Upper lobe of left lung (tissue), 6 donors: ENCODE measurements around the gene PDGFA. TPM values are rescaled to one million over a fixed set of nuclear protein-coding genes. Genes with fewer than 3 reads are reported as not detected.

Source experiments
- ATAC-seq, 2 donors: fragments of 200-7000 bp; cut with Tn5 transposase; one replicate each; pipeline ENCODE4 v1.9.1; 2022; ENCODE audit warnings: mild to moderate bottlenecking in 2 of 2, moderate library complexity in 2 of 2; ENCODE audit not compliant: low FRiP score in 2 of 2
- DNase-seq, 2 donors: peaks; one replicate each; pipeline ENCODE4 v3.0.0-alpha.2; 2019 to 2020
- H3K27ac ChIP-seq, 4 donors: fragments of 200-600 bp; sonication (generic); one replicate each; pipeline ENCODE4 v1.5.1; 2016 to 2019
- H3K27me3 ChIP-seq, 4 donors: fragments of 200-600 bp; sonication (generic); one replicate each; pipeline ENCODE4 v1.5.1; 2017 to 2019
- H3K36me3 ChIP-seq, 4 donors: fragments of 200-600 bp; sonication (generic); one replicate each; pipeline ENCODE4 v1.5.1; 2016 to 2019
- H3K4me1 ChIP-seq, 4 donors: fragments of 200-600 bp; sonication (generic); one replicate each; pipeline ENCODE4 v1.5.1; 2018 to 2019
- H3K4me3 ChIP-seq, 4 donors: fragments of 200-600 bp; sonication (generic); one replicate each; pipeline ENCODE4 v1.5.1; 2017 to 2019; ENCODE audit warnings: mild to moderate bottlenecking in 2 of 4, moderate library complexity in 1 of 4
- H3K9me3 ChIP-seq, 4 donors: fragments of 200-600 bp; sonication (generic); one replicate each; pipeline ENCODE4 v1.5.1; 2018 to 2019
- EP300 ChIP-seq, 4 donors: sonication (generic); formaldehyde crosslinking; IDR thresholded peaks; one replicate each; pipeline ENCODE4 v1.5.1; 2017; ENCODE audit warnings: antibody characterized with exemption in 4 of 4, control low read depth in 2 of 4
- POLR2A ChIP-seq, 4 donors: fragments of 450-650 bp; IDR thresholded peaks; one replicate each; pipeline ENCODE4 v1.5.1; 2016 to 2017; ENCODE audit warnings: antibody characterized with exemption in 4 of 4, mild to moderate bottlenecking in 2 of 4
- POLR2AphosphoS5 ChIP-seq, 2 donors: sonication (generic); formaldehyde crosslinking; IDR thresholded peaks; one replicate each; pipeline ENCODE4 v1.5.1; 2017; ENCODE audit warnings: antibody characterized with exemption in 2 of 2
- WGBS, 2 donors: methylation state at CpG; one replicate each; pipeline ENCODE4 v1.1.5; 2017 to 2018; 5-methylcytosine and 5-hydroxymethylcytosine counted together
- total RNA-seq, 6 donors: library from RNA; depleted of rRNA in 4 of 6; stranded (reverse); fragments of >200 nt in 4 of 6; gene quantifications; one replicate each; pipeline versions ENCODE4 v1.1.0 to v1.2.1, GENCODE V29; 2016 to 2021
- TF ChIP-seq, protein P1 (sequence below), 6 experiments: fragments of 450-650 bp in 4 of 6; fragments of 200-600 bp in 2 of 6; sonication (generic) in 2 of 6; IDR thresholded peaks; one replicate each; pipeline ENCODE4 v1.5.1; 2016 to 2019; ENCODE audit warnings: antibody characterized with exemption in 6 of 6
- donor health status: DM: no; HTN: no; CAD: no; lungs with moderate emphysema.
- donor health status: DM: no; HTN: yes; CAD: no; lungs with severe emphysema.

Gene PDGFA
- total RNA-seq, 6 donors from 2014 or later, result 23.0 to 73.3 (median 44.6) TPM

DNA sequence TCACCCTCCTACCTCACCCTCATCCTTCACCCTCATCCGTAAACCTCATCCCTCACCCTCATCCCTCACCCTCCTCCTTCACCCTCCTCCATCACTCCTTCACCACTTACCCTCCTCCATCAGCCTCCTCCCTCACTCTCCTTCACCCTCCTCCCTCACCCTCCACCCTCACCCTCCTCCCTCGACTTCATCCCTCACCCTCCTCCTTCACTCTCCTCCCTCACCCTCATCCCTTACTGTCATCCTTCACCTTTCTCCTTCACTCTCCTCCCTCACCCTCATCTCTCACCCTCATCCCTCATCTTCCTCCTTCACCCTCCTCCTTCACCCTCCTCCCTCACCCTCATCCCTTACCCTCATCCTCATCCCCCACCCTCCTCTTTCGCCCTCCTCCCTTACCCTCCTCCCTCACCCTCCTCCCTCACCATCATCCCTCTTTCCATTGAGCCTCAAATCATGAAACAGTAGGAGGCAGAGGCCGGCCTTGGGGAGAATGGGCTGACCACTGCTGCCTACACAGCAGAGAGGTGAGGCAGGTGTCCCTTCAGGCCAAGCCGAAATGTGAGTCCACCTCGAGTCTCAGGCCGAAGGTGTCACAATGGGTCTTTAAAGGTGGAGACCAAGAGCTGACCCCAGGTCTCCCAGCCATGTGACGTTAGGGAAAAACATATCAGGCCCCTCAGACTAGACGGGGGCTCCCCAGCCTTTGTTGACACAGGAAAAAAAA lies 53.0 kb downstream of the PDGFA start:
- 91% methylated on average over 8 to 9 of the region's 9 CpGs for WGBS, 2 donors
- no peak for DNase-seq
- Histone ChIP-seq H3K4me3 (no peak overlapping the region), H3K4me1 (peaks cover 2 to 9% (median 3%) of the 10 kb centered on the region in 4 donors), H3K9me3 (no peaks in the 10 kb centered on the region), H3K27ac (no peak overlapping the region), H3K27me3 (no peaks in the 10 kb centered on the region), H3K36me3 (no peaks in the 10 kb centered on the region)
- no peak for TF ChIP-seq POLR2A (IDR thresholded peaks at IDR 0.05)
- no peak for TF ChIP-seq EP300 (IDR thresholded peaks at IDR 0.05)
- TF ChIP-seq POLR2AphosphoS5 (IDR thresholded peaks at IDR 0.05), result no peak
- TF ChIP-seq, protein P1, sequence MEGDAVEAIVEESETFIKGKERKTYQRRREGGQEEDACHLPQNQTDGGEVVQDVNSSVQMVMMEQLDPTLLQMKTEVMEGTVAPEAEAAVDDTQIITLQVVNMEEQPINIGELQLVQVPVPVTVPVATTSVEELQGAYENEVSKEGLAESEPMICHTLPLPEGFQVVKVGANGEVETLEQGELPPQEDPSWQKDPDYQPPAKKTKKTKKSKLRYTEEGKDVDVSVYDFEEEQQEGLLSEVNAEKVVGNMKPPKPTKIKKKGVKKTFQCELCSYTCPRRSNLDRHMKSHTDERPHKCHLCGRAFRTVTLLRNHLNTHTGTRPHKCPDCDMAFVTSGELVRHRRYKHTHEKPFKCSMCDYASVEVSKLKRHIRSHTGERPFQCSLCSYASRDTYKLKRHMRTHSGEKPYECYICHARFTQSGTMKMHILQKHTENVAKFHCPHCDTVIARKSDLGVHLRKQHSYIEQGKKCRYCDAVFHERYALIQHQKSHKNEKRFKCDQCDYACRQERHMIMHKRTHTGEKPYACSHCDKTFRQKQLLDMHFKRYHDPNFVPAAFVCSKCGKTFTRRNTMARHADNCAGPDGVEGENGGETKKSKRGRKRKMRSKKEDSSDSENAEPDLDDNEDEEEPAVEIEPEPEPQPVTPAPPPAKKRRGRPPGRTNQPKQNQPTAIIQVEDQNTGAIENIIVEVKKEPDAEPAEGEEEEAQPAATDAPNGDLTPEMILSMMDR (IDR thresholded peaks at IDR 0.05), result no peak
- ATAC-seq, result no peak

DNA sequence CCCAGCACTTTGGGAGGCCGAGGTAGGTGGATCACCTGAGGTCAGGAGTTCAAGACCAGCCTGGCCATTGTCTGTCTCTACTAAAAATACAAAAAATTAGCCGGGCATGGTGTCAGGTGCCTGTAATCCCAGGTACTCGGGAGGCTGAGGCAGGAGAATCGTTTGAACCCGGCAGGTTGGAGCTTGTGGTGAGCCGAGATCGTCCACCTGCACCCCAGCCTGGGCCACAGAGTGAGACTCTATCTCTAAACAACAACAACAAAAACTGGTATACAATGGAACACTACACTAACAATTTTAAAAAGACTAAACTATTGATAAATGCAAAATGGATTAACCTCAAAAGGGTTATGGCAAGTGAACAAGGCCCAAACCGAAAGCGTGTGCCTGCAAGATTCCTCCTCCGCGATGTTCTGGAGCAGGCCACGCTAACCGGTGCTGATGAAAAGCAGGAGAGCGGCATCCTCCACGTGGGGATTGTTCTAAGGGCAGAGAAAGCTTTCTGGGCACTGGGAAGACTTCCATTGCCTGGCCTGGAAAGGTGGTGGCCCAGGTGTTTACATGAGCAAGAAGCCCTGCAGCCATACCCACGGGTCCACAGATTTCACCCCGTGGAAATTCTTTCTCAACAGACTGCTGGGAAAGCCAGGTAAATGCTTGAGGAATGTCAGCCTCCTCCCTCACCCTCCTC lies 53.8 kb downstream of the PDGFA start:
- H3K27me3 ChIP-seq, result no peaks in the 10 kb centered on the region
- H3K36me3 ChIP-seq, result no peaks in the 10 kb centered on the region
- no peaks in the 10 kb centered on the region for H3K9me3 ChIP-seq
- H3K27ac ChIP-seq, result no peak overlapping the region
- TF ChIP-seq POLR2AphosphoS5 (IDR thresholded peaks at IDR 0.05) (no peak), POLR2A (IDR thresholded peaks at IDR 0.05) (no peak), EP300 (IDR thresholded peaks at IDR 0.05) (no peak)
- TF ChIP-seq, protein P1 (IDR thresholded peaks at IDR 0.05), result no peak
- H3K4me3 ChIP-seq, result no peak overlapping the region
- WGBS, 2 donors, result 89 to 91% methylated on average over 16 to 17 of the region's 17 CpGs
- peaks cover 1 to 13% (median 5%) of the 10 kb centered on the region in 4 donors for H3K4me1 ChIP-seq
- ATAC-seq (no peak), DNase-seq (peak in 1 of 2 donors; percentile 11)

DNA sequence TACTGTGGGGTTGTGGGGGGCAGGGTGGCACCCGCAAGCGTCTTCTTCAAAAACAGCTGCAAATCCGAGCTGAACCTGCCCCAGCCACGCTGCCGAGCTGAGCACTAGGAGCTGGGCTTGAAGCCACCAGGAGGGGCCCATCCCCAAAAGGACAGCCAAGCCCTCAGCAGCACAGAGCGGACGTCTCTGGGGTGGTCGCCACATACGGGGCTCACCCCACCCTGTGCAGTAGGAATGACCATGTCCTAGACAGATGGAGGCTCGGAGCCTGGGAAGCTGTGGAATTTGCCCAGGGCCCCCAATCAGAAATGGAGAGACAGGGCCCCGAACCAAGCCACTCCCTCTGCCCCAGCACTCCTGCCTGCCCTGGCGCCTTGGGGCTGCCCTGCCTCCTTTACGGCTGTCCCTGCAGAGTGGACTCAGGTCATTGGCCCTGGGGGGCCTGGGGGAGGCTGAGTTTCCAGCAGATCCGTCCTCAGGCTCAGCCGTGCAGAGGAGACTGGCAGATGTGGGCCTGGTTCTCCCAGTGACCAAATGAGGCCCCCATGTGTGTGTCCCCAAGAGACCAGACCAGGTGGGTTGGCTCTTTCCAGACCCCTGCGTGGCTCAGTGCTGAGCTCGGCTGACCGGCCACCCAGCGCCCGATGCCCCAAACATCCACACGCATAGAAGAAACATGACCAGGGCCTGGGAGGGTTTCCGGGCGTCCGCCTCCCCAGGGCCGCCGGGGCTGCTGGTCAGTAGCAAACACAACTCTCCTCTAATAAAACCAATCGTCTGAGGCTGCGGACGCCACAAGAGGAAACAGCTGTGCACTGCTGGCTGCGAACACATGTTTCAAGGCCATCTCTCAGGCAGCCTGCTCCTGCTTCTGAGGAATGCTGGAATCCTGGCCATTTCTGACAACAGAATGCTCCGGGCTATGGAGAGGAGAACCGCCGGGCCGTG lies 54.9 kb downstream of the PDGFA start:
- no peak for ATAC-seq
- no peaks in the 10 kb centered on the region for H3K27me3 ChIP-seq
- H3K27ac ChIP-seq, result no peak overlapping the region
- WGBS, 2 donors, result 54 to 59% methylated on average over 10 to 25 of the region's 34 CpGs
- peaks cover 5 to 22% (median 11%) of the 10 kb centered on the region in 4 donors for H3K4me1 ChIP-seq
- TF ChIP-seq POLR2A (IDR thresholded peaks at IDR 0.05) (no peak), POLR2AphosphoS5 (IDR thresholded peaks at IDR 0.05) (no peak), EP300 (IDR thresholded peaks at IDR 0.05) (no peak)
- TF ChIP-seq, protein P1 (IDR thresholded peaks at IDR 0.05), result no peak
- no peaks in the 10 kb centered on the region for H3K36me3 ChIP-seq
- H3K9me3 ChIP-seq, result no peaks in the 10 kb centered on the region
- peak; percentile 19 to 79 for DNase-seq
- no peak overlapping the region for H3K4me3 ChIP-seq

DNA sequence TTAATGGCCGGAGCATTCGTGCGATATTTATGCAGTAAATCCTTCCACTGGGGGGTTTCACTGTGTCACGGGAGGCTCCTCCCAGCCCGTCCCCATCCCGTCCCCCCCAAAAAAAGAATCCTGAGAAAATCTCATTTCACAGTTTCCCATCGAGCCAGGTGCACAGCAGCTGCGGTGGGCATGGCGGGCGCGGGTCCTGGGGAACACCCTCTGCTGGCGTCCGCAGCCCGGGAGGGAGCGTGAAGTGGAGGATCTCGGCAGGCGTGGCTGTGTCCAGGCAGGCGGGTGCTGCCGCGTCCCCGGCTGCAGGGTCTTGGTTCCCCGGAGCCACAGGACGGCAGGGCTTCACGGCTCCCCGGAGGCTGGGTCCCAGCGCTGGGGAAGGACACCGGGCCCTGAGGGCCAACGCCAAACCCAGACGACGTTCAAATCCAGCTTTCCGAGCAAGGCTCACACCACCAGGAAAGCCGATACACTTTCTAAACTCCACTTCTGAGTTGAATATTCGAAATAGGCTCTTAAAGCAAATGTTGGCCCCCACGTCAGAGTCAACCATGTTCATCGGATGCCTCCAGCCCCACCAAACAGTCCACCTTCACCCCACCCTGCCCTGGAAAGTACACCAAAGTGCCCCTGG lies 55.7 kb downstream of the PDGFA start:
- Histone ChIP-seq H3K4me1 (peaks cover 5 to 21% (median 11%) of the 10 kb centered on the region in 4 donors), H3K27ac (no peak overlapping the region), H3K9me3 (no peaks in the 10 kb centered on the region), H3K4me3 (no peak overlapping the region), H3K27me3 (no peaks in the 10 kb centered on the region), H3K36me3 (no peaks in the 10 kb centered on the region)
- TF ChIP-seq, protein P1 (IDR thresholded peaks at IDR 0.05), result no peak
- TF ChIP-seq POLR2A (IDR thresholded peaks at IDR 0.05) (no peak), POLR2AphosphoS5 (IDR thresholded peaks at IDR 0.05) (no peak), EP300 (IDR thresholded peaks at IDR 0.05) (no peak)
- WGBS, 2 donors, result 92 to 95% methylated on average over 21 to 35 of the region's 35 CpGs
- no peak for ATAC-seq
- DNase-seq, result peak; percentile 12 to 83
